DND-41 (cell line): ENCODE measurements around the gene SLC4A11.

ENCODE experiments used
- ATAC-seq: fragments of 200-7000 bp; cut with Tn5 transposase; 3 replicates; pipeline ENCODE4 v1.9.1; 2021; ENCODE audit warnings: low read depth; ENCODE audit not compliant: insufficient read depth
- DNase-seq: peaks from one replicate; pipeline ENCODE4 v3.0.0-alpha.2; 2020
- H2AFZ ChIP-seq: 2 replicates; pipeline ENCODE4 v1.6.0; 2012; ENCODE audit warnings: low read depth, low read length
- H3K27ac ChIP-seq: 2 replicates; pipeline ENCODE4 v1.5.1; 2012; ENCODE audit warnings: low read length, inconsistent platforms
- H3K27me3 ChIP-seq: fragments of 200-600 bp; sonication (generic); 2 replicates; pipeline ENCODE4 v1.6.0; 2012; ENCODE audit warnings: low read length, mild to moderate bottlenecking, inconsistent platforms; ENCODE audit not compliant: insufficient read depth, poor library complexity
- H3K36me3 ChIP-seq: 2 replicates; pipeline ENCODE4 v1.5.1; 2012; ENCODE audit warnings: low read length, inconsistent platforms; ENCODE audit not compliant: insufficient read depth
- H3K4me1 ChIP-seq: 2 replicates; pipeline ENCODE4 v1.5.1; 2012; ENCODE audit warnings: mild to moderate bottlenecking, low read length; ENCODE audit not compliant: insufficient read depth
- H3K4me2 ChIP-seq: 2 replicates; pipeline ENCODE4 v1.6.0; 2012; ENCODE audit warnings: mild to moderate bottlenecking, moderate library complexity, low read length, inconsistent platforms; ENCODE audit not compliant: insufficient read depth
- H3K4me3 ChIP-seq, 2 experiments: fragments of 200-600 bp in 1 of 2; shearing (Covaris generic) in 1 of 2; 2 replicates each; pipeline ENCODE4 v1.5.1; 2012 to 2016; ENCODE audit warnings: inconsistent platforms in 2 of 2, low read length in 2 of 2, mild to moderate bottlenecking in 2 of 2, low read depth in 1 of 2, moderate library complexity in 1 of 2
- H3K79me2 ChIP-seq: 2 replicates; pipeline ENCODE4 v1.6.0; 2012; ENCODE audit warnings: low read length, inconsistent platforms; ENCODE audit not compliant: insufficient read depth
- H3K9ac ChIP-seq: 2 replicates; pipeline ENCODE4 v1.6.0; 2012; ENCODE audit warnings: low read depth, mild to moderate bottlenecking, inconsistent platforms, low read length, moderate library complexity
- H3K9me3 ChIP-seq: 2 replicates; pipeline ENCODE4 v1.5.1; 2012; ENCODE audit warnings: low read length, moderate library complexity, mild to moderate bottlenecking, inconsistent platforms; ENCODE audit not compliant: insufficient read depth, severe bottlenecking
- H4K20me1 ChIP-seq: 2 replicates; pipeline ENCODE4 v1.6.0; 2012; ENCODE audit warnings: low read length; ENCODE audit not compliant: insufficient read depth
- EZH2 ChIP-seq: IDR thresholded peaks from 3 replicates; pipeline ENCODE4 v1.6.1; 2012; ENCODE audit warnings: borderline replicate concordance, low read depth, mild to moderate bottlenecking, moderate library complexity, low read length, inconsistent platforms; ENCODE audit not compliant: severe bottlenecking
- TF ChIP-seq, protein P1 (sequence below): IDR thresholded peaks from 2 replicates; pipeline ENCODE4 v1.5.1; 2012; ENCODE audit warnings: borderline replicate concordance, low read length, moderate library complexity, mild to moderate bottlenecking; ENCODE audit not compliant: poor library complexity, severe bottlenecking; ENCODE audit errors: extremely low read depth

SLC4A11 gene

DNA sequence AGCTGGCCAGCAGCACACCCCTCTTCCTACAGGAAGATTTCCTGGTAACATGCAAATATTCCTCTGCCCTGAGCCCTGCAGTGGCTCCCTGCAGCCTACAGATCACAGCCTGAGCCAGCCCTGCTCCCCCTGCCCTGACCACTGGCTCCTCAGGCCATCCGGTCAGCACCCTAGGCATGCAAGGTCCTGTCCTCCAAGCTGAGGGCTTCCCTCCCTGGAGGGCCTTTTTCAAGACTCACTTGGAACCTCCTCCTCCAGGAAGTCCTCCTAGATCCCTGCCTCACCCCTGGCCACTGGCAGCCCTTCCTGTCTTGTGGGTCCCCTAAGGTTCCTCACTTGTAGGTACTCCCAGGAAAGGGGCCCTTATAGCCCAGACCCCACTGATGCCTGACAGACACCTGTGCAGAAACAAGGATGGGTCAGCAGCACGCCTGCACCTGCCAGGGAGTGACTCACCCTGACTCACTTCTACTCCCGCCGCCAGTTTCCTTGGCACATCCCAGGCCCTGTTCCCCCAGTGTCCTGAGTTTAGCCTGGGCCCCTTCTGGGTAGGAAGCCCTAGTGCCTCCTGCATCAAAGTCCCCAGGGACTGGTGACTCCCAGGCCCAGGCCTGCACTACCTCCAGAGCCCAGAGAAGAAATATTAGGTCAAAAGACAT, 3.2 kb downstream of the SLC4A11 start:
- Histone ChIP-seq H3K27ac (no peak overlapping the region), H3K79me2 (no peaks in the 10 kb centered on the region), H3K9me3 (no peaks in the 10 kb centered on the region), H3K27me3 (peaks cover 18% of the 10 kb centered on the region), H3K4me1 (no peaks in the 10 kb centered on the region), H3K4me3 (no peak overlapping the region), H3K4me2 (no peak overlapping the region), H4K20me1 (peaks cover 8% of the 10 kb centered on the region; the same call in 1 of the 2 replicates), H3K36me3 (no peaks in the 10 kb centered on the region), H3K9ac (no peak overlapping the region), H2AFZ (no peak overlapping the region)
- DNase-seq, result no peak
- no peak for TF ChIP-seq EZH2
- TF ChIP-seq, protein P1, sequence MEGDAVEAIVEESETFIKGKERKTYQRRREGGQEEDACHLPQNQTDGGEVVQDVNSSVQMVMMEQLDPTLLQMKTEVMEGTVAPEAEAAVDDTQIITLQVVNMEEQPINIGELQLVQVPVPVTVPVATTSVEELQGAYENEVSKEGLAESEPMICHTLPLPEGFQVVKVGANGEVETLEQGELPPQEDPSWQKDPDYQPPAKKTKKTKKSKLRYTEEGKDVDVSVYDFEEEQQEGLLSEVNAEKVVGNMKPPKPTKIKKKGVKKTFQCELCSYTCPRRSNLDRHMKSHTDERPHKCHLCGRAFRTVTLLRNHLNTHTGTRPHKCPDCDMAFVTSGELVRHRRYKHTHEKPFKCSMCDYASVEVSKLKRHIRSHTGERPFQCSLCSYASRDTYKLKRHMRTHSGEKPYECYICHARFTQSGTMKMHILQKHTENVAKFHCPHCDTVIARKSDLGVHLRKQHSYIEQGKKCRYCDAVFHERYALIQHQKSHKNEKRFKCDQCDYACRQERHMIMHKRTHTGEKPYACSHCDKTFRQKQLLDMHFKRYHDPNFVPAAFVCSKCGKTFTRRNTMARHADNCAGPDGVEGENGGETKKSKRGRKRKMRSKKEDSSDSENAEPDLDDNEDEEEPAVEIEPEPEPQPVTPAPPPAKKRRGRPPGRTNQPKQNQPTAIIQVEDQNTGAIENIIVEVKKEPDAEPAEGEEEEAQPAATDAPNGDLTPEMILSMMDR, result no peak
- no peak for ATAC-seq

DNA sequence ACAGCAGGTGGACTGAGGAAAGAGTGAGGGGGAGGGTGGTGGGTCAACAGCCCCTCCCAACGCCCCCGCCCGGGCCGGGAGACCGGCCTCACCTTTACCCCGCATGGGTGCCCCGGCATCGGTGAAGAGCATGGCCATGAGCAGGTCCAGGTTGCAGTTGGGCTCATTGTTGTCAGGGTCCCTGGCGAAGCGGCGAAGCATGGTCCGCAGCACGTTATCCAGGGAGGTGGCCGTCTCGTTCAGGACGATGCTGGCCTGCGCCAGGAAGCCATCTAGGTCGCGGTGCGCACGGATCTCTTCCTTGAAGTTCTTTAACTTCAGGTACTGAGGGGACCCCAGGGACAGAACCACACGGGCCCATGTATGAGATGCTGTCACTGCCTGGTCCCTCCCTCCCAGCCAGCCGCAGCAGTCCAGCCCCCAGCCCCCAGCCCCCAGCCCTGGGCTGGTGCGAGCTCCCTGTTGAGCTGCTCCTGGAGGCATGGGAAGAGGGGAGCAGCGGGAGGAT, 4.9 kb downstream of the SLC4A11 start:
- Histone ChIP-seq H3K79me2 (no peaks in the 10 kb centered on the region), H3K4me1 (no peaks in the 10 kb centered on the region), H3K9me3 (no peaks in the 10 kb centered on the region), H3K36me3 (no peaks in the 10 kb centered on the region), H3K27me3 (peaks cover 6% of the 10 kb centered on the region), H3K27ac (no peak overlapping the region), H3K4me2 (no peak overlapping the region), H3K9ac (no peak overlapping the region), H2AFZ (no peak overlapping the region), H3K4me3 (no peak overlapping the region), H4K20me1 (0 out of 2 replicates have a peak, but pooled peaks cover 3% of the 10 kb centered on the region)
- no peak for DNase-seq
- TF ChIP-seq, protein P1, result no peak
- no peak for ATAC-seq

DNA sequence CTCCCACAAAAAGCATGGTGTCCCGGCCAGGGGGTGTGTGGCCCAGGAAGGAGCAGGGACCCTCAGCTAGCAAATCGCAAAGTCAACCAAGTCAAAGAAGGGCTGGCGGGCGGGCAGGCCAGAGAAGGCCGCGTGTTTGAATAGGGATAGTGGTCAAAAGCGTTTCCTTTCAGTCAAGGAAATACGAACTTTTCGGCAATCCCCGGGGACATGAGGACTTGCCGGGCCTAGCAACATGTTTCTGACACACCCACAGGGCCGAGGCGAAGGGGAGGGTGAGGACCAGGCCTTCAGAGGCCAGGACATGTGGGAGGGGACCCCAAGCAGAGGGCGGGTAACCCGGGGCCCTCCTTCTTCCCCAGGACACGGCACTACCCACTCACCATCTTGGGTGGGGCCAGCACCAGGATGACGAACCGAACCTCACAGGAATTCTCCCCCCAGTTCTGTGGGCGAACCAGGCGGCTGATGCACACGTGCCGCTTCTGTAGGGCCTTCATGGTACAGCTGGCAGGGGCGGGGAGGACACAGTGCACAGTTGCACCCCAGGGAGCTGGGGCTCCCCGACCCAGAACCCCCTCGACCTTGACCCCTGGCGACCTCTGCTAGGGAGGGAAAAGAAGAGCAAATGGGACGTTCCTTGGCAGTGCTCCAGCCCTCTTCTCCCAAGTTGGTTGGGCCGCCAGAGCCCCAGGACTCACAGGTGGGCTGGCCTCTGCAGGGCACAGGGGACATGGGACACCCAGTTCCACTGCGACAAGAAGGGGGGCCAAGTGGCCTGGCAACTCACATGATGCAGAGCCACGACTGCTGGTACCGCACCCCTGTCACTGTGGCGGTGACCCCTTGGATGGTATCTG, 5.6 kb downstream of the SLC4A11 start:
- Histone ChIP-seq H3K27me3 (peaks cover 2% of the 10 kb centered on the region), H2AFZ (no peak overlapping the region), H3K4me2 (no peak overlapping the region), H3K79me2 (no peaks in the 10 kb centered on the region), H3K4me3 (no peak overlapping the region), H3K9me3 (no peaks in the 10 kb centered on the region), H3K9ac (no peak overlapping the region), H3K36me3 (no peaks in the 10 kb centered on the region), H3K4me1 (no peaks in the 10 kb centered on the region), H4K20me1 (0 out of 2 replicates have a peak, but pooled peaks cover 3% of the 10 kb centered on the region), H3K27ac (no peak overlapping the region)
- ATAC-seq (no peak), DNase-seq (no peak)
- no peak for TF ChIP-seq EZH2
- TF ChIP-seq, protein P1, result no peak
